A549 (cell line): Measurements from ENCODE around the gene DUSP19. TPM values are rescaled to one million over a fixed set of nuclear protein-coding genes. Genes with fewer than 3 reads are reported as not detected.
A peak's percentile ranks its signal among the peaks of the same experiment; 100 is the strongest.

ENCODE experiments used
- BHLHE40 ChIP-seq: IDR thresholded peaks from 2 replicates; pipeline ENCODE4 v1.6.1; 2012; ENCODE audit warnings: low read depth, low read length, inconsistent platforms
- CBX8 ChIP-seq: fragments of 200-600 bp; sonication (generic); IDR thresholded peaks from 2 replicates; pipeline ENCODE4 v1.6.1; 2016
- CHD2 ChIP-seq: fragments of 150-350 bp; IDR thresholded peaks from 2 replicates; pipeline ENCODE4 v1.6.1; 2014; ENCODE audit warnings: low read length; ENCODE audit not compliant: partially characterized antibody
- EHF ChIP-seq: fragments of 250-450 bp; sonication (Bioruptor Pico); IDR thresholded peaks from 2 replicates; pipeline ENCODE4 v1.5.0; 2020; ENCODE audit warnings: mild to moderate bottlenecking
- EP300 ChIP-seq, 2 experiments: fragments of >200 bp; sonication (Bioruptor Twin); formaldehyde crosslinking; IDR thresholded peaks; 2 replicates in 1 of 2; 3 replicates in 1 of 2; pipeline ENCODE4 v1.6.1; 2016 to 2017
- ESRRA ChIP-seq: fragments of 150-350 bp; IDR thresholded peaks from 2 replicates; pipeline ENCODE4 v1.6.1; 2014; ENCODE audit warnings: mild to moderate bottlenecking, low read length, borderline replicate concordance
- FOSB ChIP-seq: fragments of 250-450 bp; sonication (Bioruptor Pico); IDR thresholded peaks from 2 replicates; pipeline ENCODE4 v1.5.0; 2020; ENCODE audit warnings: mild to moderate bottlenecking, moderate library complexity
- FOSL2 ChIP-seq, 2 experiments: fragments of 450-650 bp in 1 of 2; fragments of >200 bp in 1 of 2; sonication (Bioruptor Twin) in 1 of 2; formaldehyde crosslinking; IDR thresholded peaks; 2 replicates each; pipeline versions ENCODE4 v1.5.0 to v1.6.1; 2016 to 2020; ENCODE audit warnings: mild to moderate bottlenecking in 1 of 2, moderate library complexity in 1 of 2
- FOXS1 ChIP-seq: fragments of 250-450 bp; sonication (Bioruptor Pico); IDR thresholded peaks from 2 replicates; pipeline ENCODE4 v1.5.0; 2020; ENCODE audit warnings: mild to moderate bottlenecking, moderate library complexity
- HOXB13 ChIP-seq: fragments of 250-450 bp; sonication (Bioruptor Pico); IDR thresholded peaks from 2 replicates; pipeline ENCODE4 v1.5.0; 2020; ENCODE audit warnings: low read depth, mild to moderate bottlenecking, moderate library complexity
- JUN ChIP-seq, 2 experiments: fragments of >200 bp; sonication (Bioruptor Twin); formaldehyde crosslinking; IDR thresholded peaks; 2 replicates in 1 of 2; 3 replicates in 1 of 2; pipeline ENCODE4 v1.6.1; 2016 to 2017
- JUNB ChIP-seq: fragments of >200 bp; sonication (Bioruptor Twin); formaldehyde crosslinking; IDR thresholded peaks from 2 replicates; pipeline ENCODE4 v1.6.1; 2016
- KDM5A ChIP-seq: fragments of 200-600 bp; sonication (generic); IDR thresholded peaks from 2 replicates; pipeline ENCODE4 v1.6.1; 2016; ENCODE audit warnings: antibody characterized with exemption, mild to moderate bottlenecking
- MAFK ChIP-seq: fragments of 450-650 bp; IDR thresholded peaks from 2 replicates; pipeline ENCODE4 v1.6.1; 2014; ENCODE audit not compliant: partially characterized antibody
- NFE2L2 ChIP-seq: fragments of 150-350 bp; conservative IDR thresholded peaks from 2 replicates; pipeline ENCODE4 v1.6.1; 2014; ENCODE audit warnings: low read length
- NPAS2 ChIP-seq: fragments of 250-450 bp; sonication (Bioruptor Pico); IDR thresholded peaks from 2 replicates; pipeline ENCODE4 v1.8.0; 2022; ENCODE audit warnings: mild to moderate bottlenecking, moderate library complexity, borderline replicate concordance
- NR3C1 ChIP-seq: fragments of >200 bp; sonication (Bioruptor Twin); formaldehyde crosslinking; IDR thresholded peaks from 3 replicates; pipeline ENCODE4 v1.6.1; 2017
- PHF8 ChIP-seq: fragments of 200-600 bp; sonication (generic); IDR thresholded peaks from 2 replicates; pipeline ENCODE4 v1.6.1; 2016; ENCODE audit warnings: low read depth, mild to moderate bottlenecking, antibody characterized with exemption, moderate library complexity, borderline replicate concordance
- POLR2A ChIP-seq: IDR thresholded peaks from 2 replicates; pipeline ENCODE4 v1.6.1; 2012; ENCODE audit warnings: mild to moderate bottlenecking, low read length
- POLR2AphosphoS2 ChIP-seq: conservative IDR thresholded peaks from 2 replicates; pipeline ENCODE4 v1.6.1; 2012; ENCODE audit warnings: low read length, improper control_type of control experiment, inconsistent platforms
- RAD21 ChIP-seq, 2 experiments: fragments of >200 bp in 1 of 2; sonication (Bioruptor Twin) in 1 of 2; formaldehyde crosslinking in 1 of 2; IDR thresholded peaks in 1 of 2; conservative IDR thresholded peaks in 1 of 2; 2 replicates in 1 of 2; 3 replicates in 1 of 2; pipeline ENCODE4 v1.6.1; 2012 to 2018; ENCODE audit warnings: inconsistent platforms in 1 of 2
- RCOR1 ChIP-seq: fragments of 150-350 bp; IDR thresholded peaks from 2 replicates; pipeline ENCODE4 v1.6.1; 2014; ENCODE audit warnings: antibody characterized with exemption, low read length, low read depth
- RFX5 ChIP-seq: fragments of 450-650 bp; IDR thresholded peaks from 2 replicates; pipeline ENCODE4 v1.7.1; 2014; ENCODE audit warnings: antibody characterized with exemption, mild to moderate bottlenecking, moderate library complexity
- RNF2 ChIP-seq: fragments of 200-600 bp; sonication (generic); IDR thresholded peaks from 2 replicates; pipeline ENCODE4 v1.6.1; 2016; ENCODE audit warnings: low read depth, mild to moderate bottlenecking, antibody characterized with exemption, moderate library complexity, borderline replicate concordance
- SMC3 ChIP-seq: fragments of >200 bp; sonication (Bioruptor Twin); formaldehyde crosslinking; IDR thresholded peaks from 3 replicates; pipeline ENCODE4 v1.6.1; 2018; ENCODE audit warnings: inconsistent platforms
- SREBF2 ChIP-seq: fragments of 450-650 bp; IDR thresholded peaks from 2 replicates; pipeline ENCODE4 v1.6.1; 2014; ENCODE audit warnings: mild to moderate bottlenecking, moderate library complexity
- TP53 ChIP-seq: fragments of 250-450 bp; sonication (Bioruptor Pico); IDR thresholded peaks from 2 replicates; pipeline ENCODE4 v1.5.0; 2021; ENCODE audit warnings: mild to moderate bottlenecking, moderate library complexity
- ZC3H11A ChIP-seq: fragments of 450-650 bp; IDR thresholded peaks from 2 replicates; pipeline ENCODE4 v1.6.1; 2014; ENCODE audit warnings: antibody characterized with exemption, mild to moderate bottlenecking
- ZNF302 ChIP-seq: fragments of 250-450 bp; sonication (Bioruptor Pico); IDR thresholded peaks from 2 replicates; pipeline ENCODE4 v1.9.0; 2021; ENCODE audit warnings: inconsistent platforms, mild to moderate bottlenecking, moderate library complexity
- ZSCAN20 ChIP-seq: fragments of 250-450 bp; sonication (Bioruptor Pico); IDR thresholded peaks from 2 replicates; pipeline ENCODE4 v1.8.0; 2022; ENCODE audit warnings: mild to moderate bottlenecking, moderate library complexity
- polyA plus RNA-seq, 4 experiments: library from polyadenylated mRNA; depleted of rRNA in 3 of 4; stranded (reverse); fragments of >200 nt; fragmentation: RNase III in 1 of 4; extraction: RNeasy Plus Mini Kit Qiagen cat#74134 plus additional on column Dnase treatment in 1 of 4; gene quantifications; 2 replicates in 3 of 4; 3 replicates in 1 of 4; pipeline ENCODE4 v1.2.3, GENCODE V29; 2011 to 2017
- TF ChIP-seq, protein P1 (sequence below): fragments of >200 bp; sonication (Bioruptor Twin); formaldehyde crosslinking; IDR thresholded peaks from 3 replicates; pipeline ENCODE4 v1.6.1; 2016
- TF ChIP-seq, protein P2 (sequence below): fragments of 250-450 bp; sonication (Bioruptor Pico); IDR thresholded peaks from 2 replicates; pipeline ENCODE4 v1.5.0; 2020; ENCODE audit warnings: low read depth, mild to moderate bottlenecking, moderate library complexity
- TF ChIP-seq, protein P3 (sequence below): IDR thresholded peaks from 2 replicates; pipeline ENCODE4 v1.6.1; 2012; ENCODE audit warnings: low read depth, borderline replicate concordance
- TF ChIP-seq, protein P4 (sequence below): IDR thresholded peaks from 2 replicates; pipeline ENCODE4 v1.6.1; 2012
- TF ChIP-seq, protein P5 (sequence below): fragments of 250-450 bp; sonication (Bioruptor Pico); IDR thresholded peaks from 2 replicates; pipeline ENCODE4 v1.5.0; 2021; ENCODE audit warnings: mild to moderate bottlenecking, moderate library complexity, borderline replicate concordance
- TF ChIP-seq, protein P6 (sequence below): fragments of 150-350 bp; IDR thresholded peaks from 2 replicates; pipeline ENCODE4 v1.6.1; 2014; ENCODE audit warnings: low read depth, mild to moderate bottlenecking, low read length
- TF ChIP-seq, protein P7 (sequence below): fragments of 450-650 bp; IDR thresholded peaks from 2 replicates; pipeline ENCODE4 v1.6.1; 2014; ENCODE audit warnings: antibody characterized with exemption

The DUSP19 gene
- polyA plus RNA-seq, 2 of the 4 experiments (the other 2 are of a cell fraction) = 1.2 to 4.4 TPM

DNA sequence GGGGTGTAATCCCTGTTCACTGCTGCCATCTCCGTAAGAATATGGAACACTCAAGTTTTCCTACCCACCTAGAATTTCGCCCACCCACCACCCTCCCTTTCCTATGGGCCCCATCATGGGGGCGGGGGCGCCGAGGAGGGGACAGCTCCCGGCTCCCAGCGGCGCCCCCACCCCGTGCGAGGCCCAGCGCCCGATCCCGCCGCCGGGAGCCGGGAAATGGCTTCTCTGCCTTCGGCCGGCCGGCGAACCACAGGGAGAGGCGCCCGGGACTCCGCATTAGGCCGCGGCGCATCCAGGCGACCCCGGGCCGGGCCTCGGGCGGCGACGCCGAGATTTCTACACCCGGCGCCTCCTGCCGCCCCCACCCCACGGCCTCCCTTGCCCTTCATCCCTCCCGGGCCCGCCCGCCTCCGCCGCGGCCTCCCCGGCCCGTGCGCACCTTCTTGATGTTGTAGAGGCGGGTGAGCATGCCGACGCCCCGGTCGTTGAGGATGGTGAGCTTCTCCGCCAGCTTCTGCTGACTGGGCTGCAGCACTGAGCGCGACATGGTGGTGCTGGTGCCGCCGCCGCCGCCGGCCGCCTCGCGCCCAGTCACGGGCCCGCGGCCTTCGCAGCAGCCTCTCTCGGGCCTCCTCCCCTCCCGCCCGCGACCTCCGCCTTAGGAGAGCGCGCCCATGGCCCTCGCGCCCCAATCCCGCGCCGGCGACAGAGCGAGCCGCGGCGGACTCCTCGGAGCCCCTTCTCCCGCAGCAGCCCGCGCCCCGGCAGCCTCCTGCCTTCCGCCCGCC, 40.8 kb upstream of the DUSP19 start (continued):
- TF ChIP-seq EP300 (IDR thresholded peaks at IDR 0.05) = no peak
- no peak for TF ChIP-seq POLR2AphosphoS2
- no peak for TF ChIP-seq JUNB
- TF ChIP-seq, protein P1, sequence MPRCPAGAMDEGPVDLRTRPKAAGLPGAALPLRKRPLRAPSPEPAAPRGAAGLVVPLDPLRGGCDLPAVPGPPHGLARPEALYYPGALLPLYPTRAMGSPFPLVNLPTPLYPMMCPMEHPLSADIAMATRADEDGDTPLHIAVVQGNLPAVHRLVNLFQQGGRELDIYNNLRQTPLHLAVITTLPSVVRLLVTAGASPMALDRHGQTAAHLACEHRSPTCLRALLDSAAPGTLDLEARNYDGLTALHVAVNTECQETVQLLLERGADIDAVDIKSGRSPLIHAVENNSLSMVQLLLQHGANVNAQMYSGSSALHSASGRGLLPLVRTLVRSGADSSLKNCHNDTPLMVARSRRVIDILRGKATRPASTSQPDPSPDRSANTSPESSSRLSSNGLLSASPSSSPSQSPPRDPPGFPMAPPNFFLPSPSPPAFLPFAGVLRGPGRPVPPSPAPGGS = peak; percentile 34; the same call in 1 of the 3 replicates
- peak; percentile 94 for TF ChIP-seq PHF8
- TF ChIP-seq MAFK = peak; percentile 22
- TF ChIP-seq, protein P2, sequence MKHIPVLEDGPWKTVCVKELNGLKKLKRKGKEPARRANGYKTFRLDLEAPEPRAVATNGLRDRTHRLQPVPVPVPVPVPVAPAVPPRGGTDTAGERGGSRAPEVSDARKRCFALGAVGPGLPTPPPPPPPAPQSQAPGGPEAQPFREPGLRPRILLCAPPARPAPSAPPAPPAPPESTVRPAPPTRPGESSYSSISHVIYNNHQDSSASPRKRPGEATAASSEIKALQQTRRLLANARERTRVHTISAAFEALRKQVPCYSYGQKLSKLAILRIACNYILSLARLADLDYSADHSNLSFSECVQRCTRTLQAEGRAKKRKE (CRISPR knock-in tag) = no peak
- no peak for TF ChIP-seq TP53 (CRISPR knock-in tag)
- no peak for TF ChIP-seq ZNF302 (CRISPR knock-in tag)
- TF ChIP-seq, protein P3, sequence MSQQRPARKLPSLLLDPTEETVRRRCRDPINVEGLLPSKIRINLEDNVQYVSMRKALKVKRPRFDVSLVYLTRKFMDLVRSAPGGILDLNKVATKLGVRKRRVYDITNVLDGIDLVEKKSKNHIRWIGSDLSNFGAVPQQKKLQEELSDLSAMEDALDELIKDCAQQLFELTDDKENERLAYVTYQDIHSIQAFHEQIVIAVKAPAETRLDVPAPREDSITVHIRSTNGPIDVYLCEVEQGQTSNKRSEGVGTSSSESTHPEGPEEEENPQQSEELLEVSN = no peak
- no peak for TF ChIP-seq BHLHE40
- TF ChIP-seq ZSCAN20 (CRISPR knock-in tag) = no peak
- no peak for TF ChIP-seq RCOR1
- TF ChIP-seq RNF2 = no peak
- TF ChIP-seq CHD2 = no peak
- TF ChIP-seq JUN (IDR thresholded peaks at IDR 0.05) = peak in 1 of 2 experiments; percentile 85; a peak in 1 of 5 replicates
- TF ChIP-seq, protein P4, sequence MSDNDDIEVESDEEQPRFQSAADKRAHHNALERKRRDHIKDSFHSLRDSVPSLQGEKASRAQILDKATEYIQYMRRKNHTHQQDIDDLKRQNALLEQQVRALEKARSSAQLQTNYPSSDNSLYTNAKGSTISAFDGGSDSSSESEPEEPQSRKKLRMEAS = no peak
- TF ChIP-seq RFX5 = no peak
- no peak for TF ChIP-seq EHF (CRISPR knock-in tag)
- no peak for TF ChIP-seq SREBF2
- no peak for TF ChIP-seq NR3C1
- no peak for TF ChIP-seq FOXS1
- TF ChIP-seq CBX8 = no peak
- TF ChIP-seq KDM5A = no peak
- no peak for TF ChIP-seq NPAS2
- TF ChIP-seq, protein P5, sequence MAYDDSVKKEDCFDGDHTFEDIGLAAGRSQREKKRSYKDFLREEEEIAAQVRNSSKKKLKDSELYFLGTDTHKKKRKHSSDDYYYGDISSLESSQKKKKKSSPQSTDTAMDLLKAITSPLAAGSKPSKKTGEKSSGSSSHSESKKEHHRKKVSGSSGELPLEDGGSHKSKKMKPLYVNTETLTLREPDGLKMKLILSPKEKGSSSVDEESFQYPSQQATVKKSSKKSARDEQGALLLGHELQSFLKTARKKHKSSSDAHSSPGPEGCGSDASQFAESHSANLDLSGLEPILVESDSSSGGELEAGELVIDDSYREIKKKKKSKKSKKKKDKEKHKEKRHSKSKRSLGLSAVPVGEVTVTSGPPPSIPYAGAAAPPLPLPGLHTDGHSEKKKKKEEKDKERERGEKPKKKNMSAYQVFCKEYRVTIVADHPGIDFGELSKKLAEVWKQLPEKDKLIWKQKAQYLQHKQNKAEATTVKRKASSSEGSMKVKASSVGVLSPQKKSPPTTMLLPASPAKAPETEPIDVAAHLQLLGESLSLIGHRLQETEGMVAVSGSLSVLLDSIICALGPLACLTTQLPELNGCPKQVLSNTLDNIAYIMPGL = no peak; the same call in 1 of the 2 replicates
- no peak for TF ChIP-seq SMC3
- peak; percentile 47 for TF ChIP-seq POLR2A
- TF ChIP-seq NFE2L2 = no peak
- TF ChIP-seq ZC3H11A = no peak
- no peak for TF ChIP-seq RAD21 (conservative IDR thresholded peaks at IDR 0.05 in 1 of 2, IDR thresholded peaks at IDR 0.05 in 1 of 2)
- no peak for TF ChIP-seq FOSL2 (IDR thresholded peaks at IDR 0.05)
- TF ChIP-seq FOSL2 (CRISPR knock-in tag; IDR thresholded peaks at IDR 0.05) = no peak
- TF ChIP-seq, protein P6, sequence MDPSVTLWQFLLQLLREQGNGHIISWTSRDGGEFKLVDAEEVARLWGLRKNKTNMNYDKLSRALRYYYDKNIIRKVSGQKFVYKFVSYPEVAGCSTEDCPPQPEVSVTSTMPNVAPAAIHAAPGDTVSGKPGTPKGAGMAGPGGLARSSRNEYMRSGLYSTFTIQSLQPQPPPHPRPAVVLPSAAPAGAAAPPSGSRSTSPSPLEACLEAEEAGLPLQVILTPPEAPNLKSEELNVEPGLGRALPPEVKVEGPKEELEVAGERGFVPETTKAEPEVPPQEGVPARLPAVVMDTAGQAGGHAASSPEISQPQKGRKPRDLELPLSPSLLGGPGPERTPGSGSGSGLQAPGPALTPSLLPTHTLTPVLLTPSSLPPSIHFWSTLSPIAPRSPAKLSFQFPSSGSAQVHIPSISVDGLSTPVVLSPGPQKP = no peak
- no peak for TF ChIP-seq HOXB13
- TF ChIP-seq FOSB (CRISPR knock-in tag) = no peak
- TF ChIP-seq ESRRA = no peak
- TF ChIP-seq, protein P7, sequence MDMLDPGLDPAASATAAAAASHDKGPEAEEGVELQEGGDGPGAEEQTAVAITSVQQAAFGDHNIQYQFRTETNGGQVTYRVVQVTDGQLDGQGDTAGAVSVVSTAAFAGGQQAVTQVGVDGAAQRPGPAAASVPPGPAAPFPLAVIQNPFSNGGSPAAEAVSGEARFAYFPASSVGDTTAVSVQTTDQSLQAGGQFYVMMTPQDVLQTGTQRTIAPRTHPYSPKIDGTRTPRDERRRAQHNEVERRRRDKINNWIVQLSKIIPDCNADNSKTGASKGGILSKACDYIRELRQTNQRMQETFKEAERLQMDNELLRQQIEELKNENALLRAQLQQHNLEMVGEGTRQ = no peak
